Measurements from ENCODE around the gene NEUROG2.

Gene NEUROG2

DNA sequence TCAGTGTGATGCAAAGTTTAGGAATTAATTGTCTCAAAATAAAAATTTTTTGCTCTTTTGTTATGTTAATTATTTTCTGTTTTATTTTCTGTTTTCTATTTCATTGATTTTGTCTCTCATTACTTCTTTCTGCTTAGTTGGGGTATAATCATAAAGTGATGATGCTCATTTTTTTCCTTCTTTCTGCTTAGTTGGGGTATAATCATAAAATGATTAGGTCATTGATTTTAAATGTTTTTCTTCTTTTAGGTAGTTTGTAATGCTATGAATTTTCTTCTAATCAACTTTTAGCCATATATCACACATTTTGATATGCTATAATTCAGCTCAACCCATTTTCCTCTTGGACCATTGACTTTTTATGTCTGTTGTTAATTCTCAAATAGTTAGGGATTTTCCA is 43.7 kb downstream of the NEUROG2 start:
- no peak for DNase-seq

Data from NCI-H2227 treated with DMSO at 0.1 percent for 48 hours (cell line).